ENCODE data around the gene GZMM.
"Not testable (repeated sequence)": the region's sequence is repeated elsewhere in the genome, so short reads cannot be mapped to it uniquely, and the experiment has no call there.

Gene GZMM

GRCh38 chr19:583198-583967 lies 39.5 kb downstream of the GZMM start:
- DNase-seq (ENCODE audit: low read depth): no peak

GRCh38 chr19:583968-584239 lies 40.1 kb downstream of the GZMM start:
- DNase-seq (ENCODE audit: low read depth): no peak

GRCh38 chr19:584240-585001 lies 40.6 kb downstream of the GZMM start:
- peak; percentile 38 for DNase-seq (ENCODE audit: low read depth)

GRCh38 chr19:585146-585545 lies 41.3 kb downstream of the GZMM start:
- not testable (repeated sequence) for DNase-seq (ENCODE audit: low read depth)

- no peak for DNase-seq (ENCODE audit: low read depth)
These were observed 41.8 kb downstream of the GZMM start for GRCh38 chr19:585551-586110.

GRCh38 chr19:588093-588740 lies 44.4 kb downstream of the GZMM start:
- DNase-seq (ENCODE audit: low read depth): peak; percentile 37

- no peak for DNase-seq (ENCODE audit: low read depth)
These were observed 45.2 kb downstream of the GZMM start for GRCh38 chr19:588741-589692.

- no peak for DNase-seq (ENCODE audit: low read depth)
These were observed 46.0 kb downstream of the GZMM start, which contains the start of gene HCN2 for GRCh38 chr19:589693-590395. Gene HCN2 (plus strand): TSS chr19:589881. CDS start chr19:589946, 65 bp downstream.

- DNase-seq (ENCODE audit: low read depth): no peak
These were observed 46.5 kb downstream of the GZMM start for GRCh38 chr19:590396-590745.

- no peak for DNase-seq (ENCODE audit: low read depth)
These were observed 46.9 kb downstream of the GZMM start for GRCh38 chr19:590750-591098.

GRCh38 chr19:591099-591958 lies 47.5 kb downstream of the GZMM start:
- no peak for DNase-seq (ENCODE audit: low read depth)

GRCh38 chr19:592101-592500 lies 48.2 kb downstream of the GZMM start:
- no peak for DNase-seq (ENCODE audit: low read depth)

GRCh38 chr19:593055-593454 lies 49.2 kb downstream of the GZMM start:
- DNase-seq (ENCODE audit: low read depth): no peak

GRCh38 chr19:593505-593904 lies 49.7 kb downstream of the GZMM start:
- DNase-seq (ENCODE audit: low read depth): no peak

- DNase-seq (ENCODE audit: low read depth): no peak
These were observed 50.5 kb downstream of the GZMM start for GRCh38 chr19:594265-594870.

- DNase-seq (ENCODE audit: low read depth): no peak
These were observed 51.7 kb downstream of the GZMM start for GRCh38 chr19:595326-596262.

- DNase-seq (ENCODE audit: low read depth): no peak
These were observed 52.4 kb downstream of the GZMM start for GRCh38 chr19:596263-596655.

GRCh38 chr19:597406-598315 lies 53.8 kb downstream of the GZMM start:
- DNase-seq (ENCODE audit: low read depth): no peak

Measured in stimulated activated CD8-positive, alpha-beta memory T cell treated with anti-CD3 and anti-CD28 coated beads, Interleukin-12 subunit alpha, Interleukin-12 subunit beta, amount 100 ng/mL, for 4 hours (primary cell).